Duodenal mucosa (tissue), 2 donors: Measurements from ENCODE around the gene SKIC8.
A peak's percentile ranks its signal among the peaks of the same experiment; 100 is the strongest.

Source experiments
- H3K27ac ChIP-seq: one replicate; pipeline ENCODE4 v1.7.0; 2013; ENCODE audit warnings: low read depth, low read length
- H3K27me3 ChIP-seq, 2 donors: one replicate each; pipeline ENCODE4 v1.7.0; 2013; ENCODE audit warnings: low read length in 2 of 2, control low read depth in 1 of 2; ENCODE audit not compliant: insufficient read depth in 2 of 2, control insufficient read depth in 1 of 2
- H3K36me3 ChIP-seq, 2 donors: one replicate each; pipeline ENCODE4 v1.7.0; 2013; ENCODE audit warnings: low read length in 2 of 2, control low read depth in 1 of 2; ENCODE audit not compliant: insufficient read depth in 2 of 2, control insufficient read depth in 1 of 2
- H3K4me1 ChIP-seq, 2 donors: one replicate each; pipeline ENCODE4 v1.7.0; 2013; ENCODE audit warnings: low read length in 2 of 2, control low read depth in 1 of 2; ENCODE audit not compliant: insufficient read depth in 2 of 2, control insufficient read depth in 1 of 2
- H3K4me3 ChIP-seq, 2 donors: one replicate each; pipeline ENCODE4 v1.7.0; 2013; ENCODE audit warnings: low read length in 2 of 2, low read depth in 1 of 2
- H3K9ac ChIP-seq, 2 donors: one replicate each; pipeline ENCODE4 v1.7.0; 2013; ENCODE audit warnings: low read length in 2 of 2, low read depth in 1 of 2
- H3K9me3 ChIP-seq, 2 donors: one replicate each; pipeline ENCODE4 v1.7.0; 2013; ENCODE audit warnings: low read length in 2 of 2, control low read depth in 1 of 2; ENCODE audit not compliant: control insufficient read depth in 1 of 2

The SKIC8 gene

GRCh38 chr15:78312536-78312935, 13.1 kb upstream of the SKIC8 start:
- H3K27ac ChIP-seq: no peak overlapping the region
- H3K4me3 ChIP-seq: no peak overlapping the region
- H3K36me3 ChIP-seq: no peaks in the 10 kb centered on the region
- peaks cover 0 to 5% of the 10 kb centered on the region in 2 donors for H3K27me3 ChIP-seq
- no peak overlapping the region for H3K9ac ChIP-seq
- H3K9me3 ChIP-seq: no peaks in the 10 kb centered on the region
- peaks cover 25 to 26% of the 10 kb centered on the region in 2 donors for H3K4me1 ChIP-seq

GRCh38 chr15:78311292-78311691, 11.9 kb upstream of the SKIC8 start:
- Histone ChIP-seq H3K4me3 (no peak overlapping the region), H3K27me3 (peaks cover 0 to 5% of the 10 kb centered on the region in 2 donors), H3K36me3 (no peaks in the 10 kb centered on the region), H3K9ac (no peak overlapping the region), H3K4me1 (peaks cover 19 to 21% of the 10 kb centered on the region in 2 donors), H3K27ac (no peak overlapping the region), H3K9me3 (no peaks in the 10 kb centered on the region)

GRCh38 chr15:78308422-78309032, 9.1 kb upstream of the SKIC8 start:
- H3K9me3 ChIP-seq: no peaks in the 10 kb centered on the region
- no peak overlapping the region for H3K9ac ChIP-seq
- H3K4me3 ChIP-seq: no peak overlapping the region
- no peak overlapping the region for H3K27ac ChIP-seq
- peaks cover 0 to 5% of the 10 kb centered on the region in 2 donors for H3K27me3 ChIP-seq
- peaks cover 26 to 29% of the 10 kb centered on the region in 2 donors for H3K4me1 ChIP-seq
- H3K36me3 ChIP-seq: no peaks in the 10 kb centered on the region

- Histone ChIP-seq H3K9ac (no peak overlapping the region), H3K4me1 (peaks cover 26 to 29% of the 10 kb centered on the region in 2 donors), H3K4me3 (no peak overlapping the region), H3K27me3 (peaks cover 0 to 5% of the 10 kb centered on the region in 2 donors), H3K27ac (no peak overlapping the region), H3K36me3 (no peaks in the 10 kb centered on the region), H3K9me3 (no peaks in the 10 kb centered on the region)
Measured at GRCh38 chr15:78307976-78308375, 8.6 kb upstream of the SKIC8 start.

GRCh38 chr15:78306176-78306774, 6.9 kb upstream of the SKIC8 start:
- Histone ChIP-seq H3K4me1 (peaks cover 24 to 26% of the 10 kb centered on the region in 2 donors), H3K4me3 (no peak overlapping the region)

GRCh38 chr15:78304216-78305066, 5.0 kb upstream of the SKIC8 start:
- Histone ChIP-seq H3K27me3 (peaks cover 0 to 5% of the 10 kb centered on the region in 2 donors), H3K9ac (no peak overlapping the region), H3K36me3 (no peaks in the 10 kb centered on the region), H3K4me1 (peaks cover 20 to 26% of the 10 kb centered on the region in 2 donors), H3K4me3 (peak overlapping the region in 1 of 2 donors; percentile 36), H3K27ac (no peak overlapping the region), H3K9me3 (no peaks in the 10 kb centered on the region)

More at GRCh38 chr15:78306176-78306774, 6.9 kb upstream of the SKIC8 start:
- no peaks in the 10 kb centered on the region for H3K36me3 ChIP-seq
- H3K9me3 ChIP-seq: no peaks in the 10 kb centered on the region
- H3K9ac ChIP-seq: no peak overlapping the region
- peaks cover 0 to 5% of the 10 kb centered on the region in 2 donors for H3K27me3 ChIP-seq
- H3K27ac ChIP-seq: no peak overlapping the region

- Histone ChIP-seq H3K27me3 (no peaks in the 10 kb centered on the region), H3K9ac (no peak overlapping the region), H3K36me3 (no peaks in the 10 kb centered on the region), H3K27ac (no peak overlapping the region), H3K4me1 (peaks cover 25 to 26% of the 10 kb centered on the region in 2 donors), H3K4me3 (no peak overlapping the region), H3K9me3 (no peaks in the 10 kb centered on the region)
Measured at GRCh38 chr15:78302579-78303312, 3.3 kb upstream of the SKIC8 start.

GRCh38 chr15:78301828-78302227, 2.4 kb upstream of the SKIC8 start:
- Histone ChIP-seq H3K9me3 (no peaks in the 10 kb centered on the region), H3K36me3 (no peaks in the 10 kb centered on the region), H3K4me3 (no peak overlapping the region), H3K9ac (no peak overlapping the region), H3K4me1 (peaks cover 25 to 26% of the 10 kb centered on the region in 2 donors), H3K27ac (no peak overlapping the region), H3K27me3 (no peaks in the 10 kb centered on the region)

- Histone ChIP-seq H3K9me3 (no peaks in the 10 kb centered on the region), H3K27ac (no peak overlapping the region), H3K9ac (no peak overlapping the region), H3K4me3 (no peak overlapping the region), H3K27me3 (no peaks in the 10 kb centered on the region), H3K4me1 (peaks cover 22 to 26% of the 10 kb centered on the region in 2 donors), H3K36me3 (no peaks in the 10 kb centered on the region)
Measured at GRCh38 chr15:78301326-78301725, 1.9 kb upstream of the SKIC8 start.
